Activated CD8-positive, alpha-beta memory T cell treated with anti-CD3 and anti-CD28 coated beads, Interleukin-2, amount 50 U/mL, for 1 hour (primary cell): ENCODE results near the gene SLC6A6.

Source experiments
- DNase-seq: peaks from one replicate; pipeline ENCODE4 v3.0.0-alpha.2; 2020; ENCODE audit errors: extremely low read depth

SLC6A6 gene

GRCh38 chr3:14372587-14372986, 29.8 kb upstream of the SLC6A6 start:
- DNase-seq, result no peak

- DNase-seq, result no peak
Observed at GRCh38 chr3:14373753-14374376, 28.5 kb upstream of the SLC6A6 start.

- no peak for DNase-seq
Observed at GRCh38 chr3:14374444-14374883, 27.9 kb upstream of the SLC6A6 start.

GRCh38 chr3:14375192-14375591, 27.2 kb upstream of the SLC6A6 start:
- no peak for DNase-seq

GRCh38 chr3:14376348-14377043, 25.9 kb upstream of the SLC6A6 start:
- no peak for DNase-seq

GRCh38 chr3:14377044-14377837, 25.2 kb upstream of the SLC6A6 start:
- DNase-seq, result no peak

- DNase-seq, result no peak
Observed at GRCh38 chr3:14377838-14378169, 24.6 kb upstream of the SLC6A6 start.

GRCh38 chr3:14378415-14378814, 24.0 kb upstream of the SLC6A6 start:
- no peak for DNase-seq

- no peak for DNase-seq
Observed at GRCh38 chr3:14379843-14380242, 22.6 kb upstream of the SLC6A6 start.

GRCh38 chr3:14386254-14386653, 16.2 kb upstream of the SLC6A6 start:
- DNase-seq, result no peak

- no peak for DNase-seq
Observed at GRCh38 chr3:14388201-14388600, 14.2 kb upstream of the SLC6A6 start.

- DNase-seq, result no peak
Observed at GRCh38 chr3:14389166-14389606, 13.2 kb upstream of the SLC6A6 start.

GRCh38 chr3:14389716-14390115, 12.7 kb upstream of the SLC6A6 start:
- DNase-seq, result no peak

- DNase-seq, result no peak
Observed at GRCh38 chr3:14391033-14391432, 11.4 kb upstream of the SLC6A6 start.

- DNase-seq, result no peak
Observed at GRCh38 chr3:14392231-14392630, 10.2 kb upstream of the SLC6A6 start.

GRCh38 chr3:14392803-14393319, 9.5 kb upstream of the SLC6A6 start:
- DNase-seq, result no peak

- DNase-seq, result no peak
Observed at GRCh38 chr3:14393440-14394106, 8.8 kb upstream of the SLC6A6 start.

GRCh38 chr3:14396031-14396692, 6.2 kb upstream of the SLC6A6 start:
- DNase-seq, result no peak

- DNase-seq, result no peak
Observed at GRCh38 chr3:14397046-14397445, 5.4 kb upstream of the SLC6A6 start.

- DNase-seq, result no peak
Observed at GRCh38 chr3:14397531-14397930, 4.9 kb upstream of the SLC6A6 start.

GRCh38 chr3:14397940-14398796, 4.2 kb upstream of the SLC6A6 start:
- DNase-seq, result no peak
